ENCODE data around the gene ANKS3.
A peak's percentile ranks its signal among the peaks of the same experiment; 100 is the strongest.
"Not testable (repeated sequence)": the region's sequence is repeated elsewhere in the genome, so short reads cannot be mapped to it uniquely, and the experiment has no call there.

The ANKS3 gene

GRCh38 chr16:4664538-4665418, 69.3 kb downstream of the ANKS3 start:
- no peak for DNase-seq

GRCh38 chr16:4663777-4664465, 70.2 kb downstream of the ANKS3 start:
- DNase-seq = no peak

GRCh38 chr16:4663465-4663776, 70.7 kb downstream of the ANKS3 start:
- no peak for DNase-seq

- peak in 1 of 2 experiments; percentile 37 for DNase-seq
Measured at GRCh38 chr16:4661661-4662060, 72.4 kb downstream of the ANKS3 start.

- no peak for DNase-seq
Measured at GRCh38 chr16:4660454-4661007, 73.5 kb downstream of the ANKS3 start.

- no peak for DNase-seq
Measured at GRCh38 chr16:4659363-4660353, 74.4 kb downstream of the ANKS3 start.

GRCh38 chr16:4656695-4657686, 77.1 kb downstream of the ANKS3 start:
- no peak for DNase-seq

GRCh38 chr16:4656221-4656620, 77.8 kb downstream of the ANKS3 start:
- no peak for DNase-seq

GRCh38 chr16:4655801-4656200, 78.3 kb downstream of the ANKS3 start:
- DNase-seq = no peak

- no peak for DNase-seq
Measured at GRCh38 chr16:4654964-4655590, 79.0 kb downstream of the ANKS3 start.

- DNase-seq = no peak
Measured at GRCh38 chr16:4654011-4654963, 79.8 kb downstream of the ANKS3 start.

GRCh38 chr16:4652561-4652960, 81.5 kb downstream of the ANKS3 start:
- DNase-seq = no peak

- no peak for DNase-seq
Measured at GRCh38 chr16:4651827-4652226, 82.2 kb downstream of the ANKS3 start.

GRCh38 chr16:4650443-4651074, 83.5 kb downstream of the ANKS3 start:
- DNase-seq = not testable (repeated sequence)

- DNase-seq = no peak
Measured at GRCh38 chr16:4649744-4650442, 84.2 kb downstream of the ANKS3 start.

GRCh38 chr16:4648917-4649316, 85.2 kb downstream of the ANKS3 start:
- no peak for DNase-seq

- DNase-seq = no peak
Measured at GRCh38 chr16:4647644-4647980, 86.5 kb downstream of the ANKS3 start.

GRCh38 chr16:4646773-4647643, 87.1 kb downstream of the ANKS3 start:
- DNase-seq = no peak

Measured in cerebellar nuclear complex (tissue), 1 donor.